RPMI8226 (cell line): Measurements from ENCODE around the gene TIGAR.

ENCODE experiments used
- DNase-seq: peaks from one replicate; pipeline ENCODE4 v3.0.0-alpha.2; 2015

Gene TIGAR

GRCh38 chr12:4308334-4308950, 12.6 kb upstream of the TIGAR start:
- DNase-seq: no peak

- no peak for DNase-seq
Observed at GRCh38 chr12:4311776-4312175, 9.2 kb upstream of the TIGAR start.

GRCh38 chr12:4312251-4312650, 8.8 kb upstream of the TIGAR start:
- DNase-seq: no peak

GRCh38 chr12:4320497-4320852, 538 bp upstream of the TIGAR start:
- no peak for DNase-seq

- DNase-seq: no peak
Observed at GRCh38 chr12:4322726-4323125, 1.7 kb downstream of the TIGAR start.

- DNase-seq: no peak
Observed at GRCh38 chr12:4323396-4323795, 2.4 kb downstream of the TIGAR start.

- no peak for DNase-seq
Observed at GRCh38 chr12:4324366-4324765, 3.4 kb downstream of the TIGAR start.

- DNase-seq: no peak
Observed at GRCh38 chr12:4325966-4326365, 5.0 kb downstream of the TIGAR start.

- DNase-seq: no peak
Observed at GRCh38 chr12:4327293-4327692, 6.3 kb downstream of the TIGAR start.

GRCh38 chr12:4330203-4330602, 9.2 kb downstream of the TIGAR start:
- no peak for DNase-seq

GRCh38 chr12:4331221-4331620, 10.2 kb downstream of the TIGAR start:
- DNase-seq: no peak

GRCh38 chr12:4331842-4332241, 10.8 kb downstream of the TIGAR start:
- DNase-seq: no peak

GRCh38 chr12:4346931-4347330, 25.9 kb downstream of the TIGAR start:
- DNase-seq: no peak

GRCh38 chr12:4353785-4354208, 32.8 kb downstream of the TIGAR start:
- DNase-seq: peak; percentile 41

GRCh38 chr12:4355156-4356040, 34.4 kb downstream of the TIGAR start:
- DNase-seq: no peak

- peak; percentile 48 for DNase-seq
Observed at GRCh38 chr12:4356041-4356327, 35.0 kb downstream of the TIGAR start.

GRCh38 chr12:4366090-4366489, 45.1 kb downstream of the TIGAR start:
- no peak for DNase-seq

GRCh38 chr12:4369548-4369947, 48.5 kb downstream of the TIGAR start:
- DNase-seq: no peak

- DNase-seq: no peak
Observed at GRCh38 chr12:4370265-4370664, 49.3 kb downstream of the TIGAR start.

GRCh38 chr12:4372653-4373052, 51.6 kb downstream of the TIGAR start:
- no peak for DNase-seq

- DNase-seq: no peak
Observed at GRCh38 chr12:4375449-4375848, 54.4 kb downstream of the TIGAR start.

GRCh38 chr12:4378772-4379171, 57.8 kb downstream of the TIGAR start:
- no peak for DNase-seq

GRCh38 chr12:4379405-4379804, 58.4 kb downstream of the TIGAR start, which contains the start of gene FGF23:
FGF23 (minus strand) TSS chr12:4379712; CDS start chr12:4379582, 130 bp downstream.
- DNase-seq: no peak

- no peak for DNase-seq
Observed at GRCh38 chr12:4380332-4380731, 59.3 kb downstream of the TIGAR start.
